HepG2 (cell line): ENCODE measurements around the gene ADARB2. TPM values are rescaled to one million over a fixed set of nuclear protein-coding genes. Genes with fewer than 3 reads are reported as not detected.

Source experiments
- ATAC-seq: fragments of 200-7000 bp; cut with Tn5 transposase; 3 replicates; pipeline ENCODE4 v1.9.1; 2020; ENCODE audit warnings: mild to moderate bottlenecking, moderate library complexity
- BruUV-seq: library from RNA; stranded (reverse); fragments of 400-500 nt; replicated peaks from 2 replicates; lab custom pipeline; 2021; lab: Mats Ljungman, UMichigan
- CTCF ChIA-PET: fragments of 300-600 bp; formaldehyde crosslinking; extraction: SDS; loops from one replicate; lab custom pipeline; 2021; ENCODE audit warnings: low total read pairs, inconsistent platforms, low intra/inter-chr PET ratio; lab: Yijun Ruan, JAX
- POLR2A ChIA-PET: fragments of 350-600 bp; sonication (Branson Sonifier 250); formaldehyde crosslinking; loops from one replicate; lab custom pipeline; 2020; ENCODE audit warnings: antibody characterized with exemption, inconsistent platforms; lab: Yijun Ruan, JAX
- DNase-seq: peaks from one replicate; pipeline ENCODE4 v3.0.0-alpha.2; 2015; ENCODE audit warnings: low spot score
- FAIRE-seq: peaks from 3 replicates; lab custom pipeline; 2011; peaks lifted over from hg19 to GRCh38; lab: Jason Lieb, UNC
- H2AFZ ChIP-seq: one replicate; pipeline ENCODE4 v1.6.1; 2011; ENCODE audit warnings: low read length, inconsistent platforms
- H3K27ac ChIP-seq: fragments of 300-600 bp; 3 replicates; pipeline ENCODE4 v1.8.0; 2011; ENCODE audit warnings: mixed run types, mild to moderate bottlenecking, mixed read lengths, low read length, inconsistent platforms; ENCODE audit not compliant: insufficient read depth; ENCODE audit errors: extremely low read length
- H3K27me3 ChIP-seq, 2 experiments: fragments of 200-600 bp in 1 of 2; 2 replicates in 1 of 2; 3 replicates in 1 of 2; pipeline versions ENCODE4 v1.6.0 to v1.8.0; 2011; ENCODE audit warnings: low read length in 2 of 2, mild to moderate bottlenecking in 2 of 2, moderate library complexity in 2 of 2, inconsistent platforms in 1 of 2; ENCODE audit not compliant: insufficient read depth in 2 of 2, control insufficient read depth in 1 of 2
- H3K36me3 ChIP-seq, 2 experiments: fragments of 200-600 bp in 1 of 2; replicated peaks in 1 of 2; 2 replicates in 1 of 2; 3 replicates in 1 of 2; pipeline versions ENCODE4 v1.5.1 to v1.8.0; 2011; ENCODE audit warnings: low read length in 2 of 2, inconsistent platforms in 1 of 2; ENCODE audit not compliant: insufficient read depth in 2 of 2, control insufficient read depth in 1 of 2
- H3K4me1 ChIP-seq: 2 replicates; pipeline ENCODE4 v1.5.1; 2012; ENCODE audit warnings: low read length, inconsistent platforms; ENCODE audit not compliant: insufficient read depth
- H3K4me2 ChIP-seq: 2 replicates; pipeline ENCODE4 v1.6.0; 2011; ENCODE audit warnings: low read depth, low read length, inconsistent platforms
- H3K4me3 ChIP-seq, 3 experiments: fragments of 200-600 bp in 1 of 3; sonication (generic), shearing (Covaris generic) in 1 of 3; replicated peaks in 1 of 3; 2 replicates each; pipeline ENCODE4 v1.5.1; 2011 to 2016; ENCODE audit warnings: low read length in 3 of 3, inconsistent platforms in 2 of 3, low read depth in 2 of 3, mild to moderate bottlenecking in 2 of 3, control low read depth in 1 of 3, mixed read lengths in 1 of 3; ENCODE audit not compliant: insufficient read depth in 1 of 3
- H3K79me2 ChIP-seq: one replicate; pipeline ENCODE4 v1.6.1; 2011; ENCODE audit warnings: low read length, inconsistent platforms; ENCODE audit not compliant: insufficient read depth
- H3K9ac ChIP-seq: 2 replicates; pipeline ENCODE4 v1.6.0; 2011; ENCODE audit warnings: mild to moderate bottlenecking, low read depth, low read length, inconsistent platforms; ENCODE audit not compliant: insufficient read depth
- H3K9me3 ChIP-seq: 2 replicates; pipeline ENCODE4 v1.5.1; 2012; ENCODE audit warnings: mild to moderate bottlenecking, low read length
- H4K20me1 ChIP-seq: 2 replicates; pipeline ENCODE4 v1.6.0; 2011; ENCODE audit warnings: inconsistent platforms, mild to moderate bottlenecking, low read length, moderate library complexity; ENCODE audit not compliant: insufficient read depth
- ARNTL ChIP-seq: sonication (generic); formaldehyde crosslinking; IDR thresholded peaks from 2 replicates; pipeline ENCODE4 v1.4.0; 2020; ENCODE audit warnings: mild to moderate bottlenecking, missing genetic modification reagents
- FOXJ3 ChIP-seq: sonication (generic); formaldehyde crosslinking; IDR thresholded peaks from 2 replicates; pipeline ENCODE4 v1.4.0; 2020; ENCODE audit warnings: missing genetic modification reagents, mild to moderate bottlenecking, borderline replicate concordance
- MIER2 ChIP-seq: IDR thresholded peaks from 2 replicates; pipeline ENCODE4 v1.6.1; 2016; ENCODE audit warnings: missing biosample characterization, missing genetic modification reagents
- NFRKB ChIP-seq: fragments of 450-650 bp; IDR thresholded peaks from 2 replicates; pipeline ENCODE4 v1.6.1; 2017
- RAD51 ChIP-seq: fragments of 450-650 bp; IDR thresholded peaks from 2 replicates; pipeline ENCODE4 v1.6.1; 2016; ENCODE audit warnings: borderline replicate concordance
- ZNF263 ChIP-seq: sonication (generic); formaldehyde crosslinking; IDR thresholded peaks from 2 replicates; pipeline ENCODE4 v1.4.0; 2020; ENCODE audit warnings: missing genetic modification reagents
- ZNF296 ChIP-seq: sonication (generic); formaldehyde crosslinking; conservative IDR thresholded peaks from 2 replicates; pipeline ENCODE4 v1.5.0; 2020; ENCODE audit warnings: mild to moderate bottlenecking, missing genetic modification reagents
- WGBS: methylation state at CpG from one replicate; pipeline ENCODE4 v1.1.6; 2017; ENCODE audit warnings: low lambda C conversion rate; 5-methylcytosine and 5-hydroxymethylcytosine counted together
- in situ Hi-C: cut with HindIII; loops from 2 replicates; pipeline ENCODE4 v1.10.0; 2017; ENCODE audit warnings: low pct_unique_long_range_greater_than_20kb; ENCODE audit not compliant: extremely low pct_ligation_motif_present
- intact Hi-C: fragments of 100-400 bp; cut with micrococcal nuclease; formaldehyde crosslinking; loops from one replicate; pipeline ENCODE4 v1.10.0; 2022; ENCODE audit not compliant: unreplicated experiment
- polyA plus RNA-seq, 8 experiments: library from polyadenylated mRNA; depleted of rRNA in 3 of 8; stranded (reverse) in 7 of 8; unstranded in 1 of 8; fragments of >200 nt; fragmentation: Illumina TruSeq in 4 of 8; extraction: Trizol in 4 of 8; gene quantifications; 2 replicates each; pipeline versions ENCODE4 v1.2.1 to v1.2.3, GENCODE V29; 2011 to 2016; ENCODE audit warnings: low read depth in 4 of 8, missing spikeins in 1 of 8, mixed read lengths in 1 of 8; ENCODE audit not compliant: insufficient read depth in 1 of 8
- total RNA-seq, 5 experiments: library from RNA; depleted of rRNA; stranded (reverse); fragments of >200 nt; fragmentation: Illumina TruSeq; extraction: Trizol; gene quantifications; 2 replicates each; pipeline ENCODE4 v1.2.3, GENCODE V29; 2016; ENCODE audit warnings: low read depth in 1 of 5
- TF ChIP-seq, protein P1 (sequence below), 2 experiments: sonication (generic) in 1 of 2; formaldehyde crosslinking in 1 of 2; IDR thresholded peaks; 2 replicates each; pipeline versions ENCODE4 v1.5.1 to v1.6.1; 2011 to 2020; ENCODE audit warnings: borderline replicate concordance in 1 of 2, low read depth in 1 of 2, low read length in 1 of 2, mild to moderate bottlenecking in 1 of 2, missing genetic modification reagents in 1 of 2, moderate library complexity in 1 of 2

Gene ADARB2
- total and polyA plus RNA-seq, 2 of the 13 experiments (the other 11 are each of a cell fraction or from before 2014, with no cell fraction given): not detected

DNA sequence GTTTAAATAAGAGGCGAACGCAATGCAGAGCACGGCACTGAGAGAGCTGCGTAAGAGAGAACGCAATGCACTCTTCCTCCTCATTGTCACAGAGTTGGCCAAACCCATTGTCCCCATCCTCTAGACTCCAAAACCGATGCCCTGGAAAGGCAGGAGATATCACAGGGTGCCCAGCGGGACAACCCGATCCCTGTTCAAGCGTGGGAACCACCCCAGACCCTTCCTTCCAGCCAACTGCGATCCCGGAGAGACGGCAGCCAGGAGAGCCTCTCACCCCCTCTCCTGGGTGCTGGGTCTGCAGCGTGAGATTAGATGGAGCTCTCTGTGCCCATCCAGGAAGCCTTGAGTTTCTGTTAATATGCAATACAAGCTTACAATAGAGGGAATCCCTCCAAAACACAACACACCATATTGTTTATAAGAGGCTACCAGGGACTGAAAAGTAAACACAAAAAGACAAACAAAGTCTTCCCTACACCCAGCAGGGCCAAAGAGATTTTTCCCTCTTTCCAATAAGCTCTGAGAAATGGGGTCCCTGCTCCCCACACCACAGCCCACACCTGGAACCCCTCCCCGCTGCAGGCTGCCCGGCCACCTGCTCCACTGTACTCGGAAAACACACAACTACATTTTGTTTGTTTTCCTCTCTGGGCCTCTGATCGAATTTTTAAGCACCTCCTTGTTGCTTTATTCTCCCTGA lies 187.6 kb downstream of the ADARB2 start (continued):
- TF ChIP-seq ZNF296 (CRISPR knock-in tag) (no peak), ARNTL (CRISPR knock-in tag) (no peak), NFRKB (no peak), MIER2 (CRISPR knock-in tag) (no peak)

DNA sequence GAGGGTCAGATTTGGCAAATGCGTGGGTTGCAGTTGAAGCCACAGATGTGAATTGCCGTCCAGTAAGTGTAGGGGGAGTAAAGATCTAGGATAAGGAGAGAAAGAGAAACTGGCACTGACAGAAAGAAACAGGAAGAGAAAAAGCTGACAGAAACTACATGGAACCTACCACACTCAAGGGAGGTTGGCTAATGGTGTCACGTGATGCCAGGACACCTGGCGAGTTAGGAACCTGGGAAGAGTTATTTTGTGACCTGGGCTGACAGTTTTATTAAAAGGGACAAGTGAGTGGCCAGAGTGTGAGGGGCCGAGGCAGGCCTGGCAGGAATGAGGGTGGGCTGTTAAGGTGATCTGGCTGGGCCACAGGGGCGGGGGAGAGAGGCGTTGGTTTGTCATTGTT lies 188.7 kb downstream of the ADARB2 start:
- intact Hi-C loops (no loop called here), in situ Hi-C loops (no loop called here)
- no peaks in the 10 kb centered on the region for H3K4me1 ChIP-seq
- CTCF ChIA-PET: no interaction called here
- H4K20me1 ChIP-seq: no peaks in the 10 kb centered on the region
- H3K9ac ChIP-seq: no peak overlapping the region
- no peak for TF ChIP-seq FOXJ3 (CRISPR knock-in tag)
- TF ChIP-seq, protein P1, sequence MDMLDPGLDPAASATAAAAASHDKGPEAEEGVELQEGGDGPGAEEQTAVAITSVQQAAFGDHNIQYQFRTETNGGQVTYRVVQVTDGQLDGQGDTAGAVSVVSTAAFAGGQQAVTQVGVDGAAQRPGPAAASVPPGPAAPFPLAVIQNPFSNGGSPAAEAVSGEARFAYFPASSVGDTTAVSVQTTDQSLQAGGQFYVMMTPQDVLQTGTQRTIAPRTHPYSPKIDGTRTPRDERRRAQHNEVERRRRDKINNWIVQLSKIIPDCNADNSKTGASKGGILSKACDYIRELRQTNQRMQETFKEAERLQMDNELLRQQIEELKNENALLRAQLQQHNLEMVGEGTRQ (IDR thresholded peaks at IDR 0.05; ENCODE audit: low read depth, low read length): 0 out of 2 replicates have a peak, but pooled peaks have one; percentile 12
- TF ChIP-seq, protein P1 (CRISPR knock-in tag; IDR thresholded peaks at IDR 0.05; ENCODE audit: borderline replicate concordance): no peak
- no peak for TF ChIP-seq ZNF263 (CRISPR knock-in tag)
- peak; percentile 84; the same call in 1 of the 2 replicates for TF ChIP-seq RAD51
- ATAC-seq: no peak
- H3K27ac ChIP-seq: no peak overlapping the region
- no TSS peak for BruUV-seq
- H2AFZ ChIP-seq: no peak overlapping the region
- no peak overlapping the region for H3K4me3 ChIP-seq
- 1% methylated on average over 7 of the region's 7 CpGs for WGBS
- peaks cover 0 to 76% of the 10 kb centered on the region in 2 experiments; a peak in 4 of 5 replicates for H3K27me3 ChIP-seq
- H3K79me2 ChIP-seq: no peaks in the 10 kb centered on the region
- no peak for DNase-seq
- no peaks in the 10 kb centered on the region for H3K36me3 ChIP-seq
- no peak overlapping the region for H3K4me2 ChIP-seq
- no peaks in the 10 kb centered on the region for H3K9me3 ChIP-seq
- POLR2A ChIA-PET: no interaction called here
- FAIRE-seq: no peak
